ENCODE results near the gene NT5C3B.

GRCh38 chr17:41844971-41845370 is 8.9 kb upstream of the NT5C3B start:
- TF ChIP-seq GABPA (IDR thresholded peaks at IDR 0.05 in 1 of 2, conservative IDR thresholded peaks at IDR 0.05 in 1 of 2) (no peak), FOXA2 (IDR thresholded peaks at IDR 0.05) (no peak), YY1 (IDR thresholded peaks at IDR 0.05) (no peak)

Measured in liver (tissue), 2 donors.